ENCODE data around the gene IQCE.

- TF ChIP-seq, protein P1, sequence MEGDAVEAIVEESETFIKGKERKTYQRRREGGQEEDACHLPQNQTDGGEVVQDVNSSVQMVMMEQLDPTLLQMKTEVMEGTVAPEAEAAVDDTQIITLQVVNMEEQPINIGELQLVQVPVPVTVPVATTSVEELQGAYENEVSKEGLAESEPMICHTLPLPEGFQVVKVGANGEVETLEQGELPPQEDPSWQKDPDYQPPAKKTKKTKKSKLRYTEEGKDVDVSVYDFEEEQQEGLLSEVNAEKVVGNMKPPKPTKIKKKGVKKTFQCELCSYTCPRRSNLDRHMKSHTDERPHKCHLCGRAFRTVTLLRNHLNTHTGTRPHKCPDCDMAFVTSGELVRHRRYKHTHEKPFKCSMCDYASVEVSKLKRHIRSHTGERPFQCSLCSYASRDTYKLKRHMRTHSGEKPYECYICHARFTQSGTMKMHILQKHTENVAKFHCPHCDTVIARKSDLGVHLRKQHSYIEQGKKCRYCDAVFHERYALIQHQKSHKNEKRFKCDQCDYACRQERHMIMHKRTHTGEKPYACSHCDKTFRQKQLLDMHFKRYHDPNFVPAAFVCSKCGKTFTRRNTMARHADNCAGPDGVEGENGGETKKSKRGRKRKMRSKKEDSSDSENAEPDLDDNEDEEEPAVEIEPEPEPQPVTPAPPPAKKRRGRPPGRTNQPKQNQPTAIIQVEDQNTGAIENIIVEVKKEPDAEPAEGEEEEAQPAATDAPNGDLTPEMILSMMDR (IDR thresholded peaks at IDR 0.05) = no peak
- TF ChIP-seq POLR2A (IDR thresholded peaks at IDR 0.05) = no peak
- TF ChIP-seq EP300 (IDR thresholded peaks at IDR 0.05) = no peak
Measured at GRCh38 chr7:2573761-2574160, 15.0 kb downstream of the IQCE start.
